GM21423 (cell line): ENCODE results near the gene ATP1A3.

Experiments
- ATAC-seq: cut with Tn5 transposase; IDR thresholded peaks from one replicate; pipeline ENCODE4 v1.9.1; 2021; ENCODE audit warnings: mild to moderate bottlenecking, moderate library complexity; ENCODE audit not compliant: unreplicated experiment

ATP1A3 gene

DNA sequence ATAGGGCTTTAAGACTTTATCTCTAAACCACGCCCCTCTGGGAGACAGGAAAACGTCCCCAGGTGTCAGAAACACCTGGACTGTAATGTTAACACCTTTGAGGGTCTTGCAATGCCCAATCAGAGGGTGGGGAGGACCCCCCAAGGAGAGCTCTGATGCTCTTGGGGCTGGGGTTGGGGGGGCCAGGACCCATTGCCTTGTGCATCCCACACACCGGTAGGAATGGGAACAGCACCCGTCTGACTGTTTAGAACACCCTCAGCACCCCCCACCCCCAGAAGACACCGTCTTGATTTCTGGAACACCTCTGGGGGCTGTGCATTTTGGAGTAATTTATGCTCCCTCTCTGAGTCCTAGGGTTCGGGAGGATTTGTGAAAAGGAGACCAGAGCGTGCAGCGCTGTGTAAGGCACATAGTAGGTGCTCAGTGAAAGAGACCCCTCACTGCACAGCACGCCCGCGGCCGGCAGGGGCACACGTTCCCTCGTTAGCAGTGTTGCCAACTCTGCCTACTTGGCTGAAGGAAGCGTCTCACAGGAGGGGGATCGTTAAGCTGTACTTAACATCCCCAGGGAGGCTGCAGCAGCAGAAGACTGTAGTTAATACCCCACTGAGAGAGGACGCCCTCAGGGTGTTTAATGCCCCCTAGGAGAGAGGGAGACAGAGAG, 63.0 kb downstream of the ATP1A3 start:
- no peak for ATAC-seq

DNA sequence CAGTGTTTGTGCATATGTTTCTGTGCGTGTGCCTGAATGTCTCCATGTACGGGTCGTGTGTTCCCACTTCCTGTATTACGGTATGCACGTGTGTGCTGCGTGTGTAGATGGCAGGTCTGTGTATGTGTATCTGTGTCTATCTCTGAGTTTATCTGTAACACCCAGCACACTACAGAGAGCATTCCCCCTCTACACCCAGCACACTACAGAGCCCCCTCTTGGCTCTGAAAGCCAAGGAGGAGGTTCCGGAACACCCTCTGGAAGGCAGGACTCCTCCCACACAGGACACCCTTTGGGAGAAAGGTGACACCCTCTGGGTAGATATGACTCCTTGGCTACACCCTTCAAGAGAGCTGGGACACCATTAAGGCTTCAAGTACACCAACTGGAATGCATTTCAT, 63.7 kb downstream of the ATP1A3 start:
- no peak for ATAC-seq

DNA sequence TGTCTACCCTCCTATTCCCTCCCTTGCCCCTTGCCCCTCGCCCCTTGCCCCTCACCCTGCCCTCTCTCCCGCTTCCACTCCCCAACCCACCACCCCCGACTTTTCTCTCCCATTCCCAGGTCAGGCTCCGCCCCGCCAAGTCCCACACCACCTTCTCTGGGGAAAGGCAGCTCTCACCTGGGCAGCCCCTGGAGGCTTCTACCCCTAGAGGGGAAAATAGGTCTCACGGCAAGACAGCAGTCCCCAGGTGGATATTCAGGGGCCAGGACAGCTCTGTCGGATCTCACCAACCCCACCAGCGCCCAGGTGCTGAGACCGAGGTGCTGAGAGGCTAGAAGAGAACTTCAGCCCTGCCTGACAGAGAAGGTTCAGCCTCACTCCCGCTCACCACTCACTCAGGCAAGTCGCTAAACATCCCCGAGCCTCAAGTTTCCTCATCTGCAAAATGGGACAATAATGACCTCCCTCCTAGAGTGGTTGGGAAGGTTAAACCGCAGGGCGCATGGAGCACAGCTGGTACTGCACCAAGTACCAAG, 64.4 kb downstream of the ATP1A3 start:
- ATAC-seq, result no peak

DNA sequence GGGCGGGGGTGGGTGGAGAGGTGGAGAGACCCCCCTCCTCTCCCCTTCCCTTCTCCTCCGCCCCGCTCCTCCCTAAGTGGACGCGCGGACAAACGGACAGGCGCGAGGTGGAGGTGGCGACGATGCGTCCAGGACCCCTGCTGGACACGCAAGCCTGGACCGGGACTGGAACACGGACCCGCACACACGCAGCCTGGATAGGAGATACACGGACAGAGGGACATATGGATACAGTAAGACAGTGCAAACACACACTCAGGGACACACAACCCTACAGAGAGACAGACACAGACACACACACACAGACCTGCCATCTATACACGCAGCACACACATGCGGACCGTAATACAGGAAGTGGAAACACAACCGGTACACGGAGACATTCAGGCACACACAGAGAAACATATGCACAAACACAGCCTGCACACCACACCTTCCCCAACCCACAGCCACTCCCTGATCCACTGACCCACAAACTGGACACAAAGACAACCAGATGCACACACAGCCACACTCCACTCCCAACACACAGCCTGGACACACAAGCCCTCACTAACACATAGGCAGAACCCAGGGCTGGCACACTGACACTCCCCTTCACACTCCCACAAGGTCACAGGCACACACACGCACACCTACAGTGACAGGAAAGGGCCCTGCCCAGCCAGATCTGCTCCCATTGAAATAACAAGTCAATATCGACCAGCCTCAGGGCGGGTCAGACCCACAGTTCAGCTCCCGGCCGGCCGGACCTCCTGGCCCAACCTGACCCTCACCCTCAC, 65.1 kb downstream of the ATP1A3 start:
- no peak for ATAC-seq

DNA sequence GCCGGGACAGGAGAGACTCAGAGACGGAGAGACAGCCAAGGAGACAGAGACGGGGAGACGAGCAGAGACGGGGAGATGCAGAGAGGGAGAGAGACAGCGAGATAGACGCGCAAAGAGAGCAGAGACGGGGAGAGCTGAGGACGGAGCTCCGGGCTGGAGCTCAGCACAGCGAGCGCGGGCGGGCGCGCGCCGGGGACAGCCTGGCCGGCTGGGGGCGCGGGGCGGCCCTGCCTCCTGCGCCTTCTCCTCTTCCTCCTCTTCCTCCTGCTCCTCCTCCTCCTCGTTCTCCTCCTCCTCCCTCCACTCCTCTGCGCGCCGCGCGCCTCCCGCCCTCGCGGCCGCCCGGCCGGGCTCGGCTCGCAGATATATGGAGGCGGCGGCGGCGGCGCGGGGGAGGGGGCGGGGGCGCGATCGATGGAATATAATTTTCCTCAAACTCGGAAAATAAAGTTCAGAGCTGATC, 65.8 kb downstream of the ATP1A3 start, which contains the start of gene ERFL:
Gene ERFL (minus strand): TSS at position 229 of the 463 bp plus-strand sequence. CDS start 15,530 bp downstream, outside the sequence.
- ATAC-seq, result no peak

DNA sequence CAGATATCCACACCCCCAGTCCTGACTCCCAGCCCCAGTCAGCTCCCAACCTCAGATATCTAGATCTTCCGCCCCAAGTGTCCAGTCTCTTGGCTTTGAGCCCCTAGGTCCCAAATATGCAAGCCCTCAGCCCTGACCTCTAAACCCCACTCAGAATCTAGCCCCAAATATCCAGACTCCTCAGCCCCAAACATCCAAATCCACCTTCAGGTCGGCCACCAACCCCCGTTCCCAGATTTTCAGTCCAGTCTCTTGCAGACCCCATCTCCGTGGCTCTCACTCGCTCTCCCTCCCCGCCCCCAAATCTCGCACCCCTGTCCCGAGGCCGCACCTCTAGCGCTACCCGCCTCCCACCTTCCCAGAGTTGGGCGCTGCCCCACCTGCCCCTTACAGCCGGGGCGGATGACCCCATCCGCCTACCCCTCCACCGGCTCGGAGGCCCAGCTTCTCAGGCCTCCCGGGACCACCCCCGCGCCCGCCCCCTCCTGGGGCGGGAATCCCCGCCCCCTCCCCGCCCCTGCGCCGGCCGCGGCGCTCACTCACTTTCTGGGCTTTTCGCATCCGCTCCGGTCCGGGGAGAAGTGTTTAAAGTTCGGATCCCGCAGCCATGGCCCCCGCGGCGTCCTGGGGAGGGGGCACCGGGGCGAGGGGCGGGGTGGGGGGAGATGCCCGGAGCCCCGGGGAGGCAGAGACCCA, 66.4 kb downstream of the ATP1A3 start:
- no peak for ATAC-seq

DNA sequence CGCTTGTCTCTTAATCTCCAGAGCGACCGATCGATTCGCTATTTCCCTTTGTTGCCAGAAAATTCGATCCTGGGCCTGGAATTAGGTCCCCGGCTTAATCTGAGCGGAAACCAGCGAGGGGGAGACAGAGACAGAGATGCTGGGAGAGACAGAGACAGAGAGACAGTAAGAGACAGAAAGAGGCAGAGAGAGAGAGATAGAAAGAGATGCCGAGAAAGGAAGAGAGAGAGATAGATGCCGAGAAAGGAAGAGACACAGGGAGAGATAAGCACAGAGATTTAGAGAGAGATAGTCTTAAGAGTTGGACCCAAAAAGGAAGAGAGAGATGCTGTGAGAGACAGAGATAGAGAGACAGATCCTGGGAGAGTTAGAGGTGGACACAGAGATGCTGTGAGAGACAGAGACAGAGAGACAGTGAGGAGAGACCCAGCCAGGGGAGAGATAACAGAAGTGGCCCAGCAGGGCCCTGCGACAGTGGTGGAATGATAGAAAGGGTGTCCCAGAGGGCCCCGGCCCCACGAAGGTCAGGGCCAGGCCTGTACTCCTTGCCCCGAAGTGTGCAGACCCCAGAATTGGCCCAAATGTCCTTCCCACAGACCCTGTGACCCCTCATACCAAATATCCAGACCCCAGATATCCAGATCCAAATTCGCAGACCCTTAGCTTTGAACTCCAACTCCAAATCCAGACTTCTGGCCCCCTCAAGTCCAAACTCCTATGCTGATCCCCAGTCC, 67.1 kb downstream of the ATP1A3 start:
- no peak for ATAC-seq

DNA sequence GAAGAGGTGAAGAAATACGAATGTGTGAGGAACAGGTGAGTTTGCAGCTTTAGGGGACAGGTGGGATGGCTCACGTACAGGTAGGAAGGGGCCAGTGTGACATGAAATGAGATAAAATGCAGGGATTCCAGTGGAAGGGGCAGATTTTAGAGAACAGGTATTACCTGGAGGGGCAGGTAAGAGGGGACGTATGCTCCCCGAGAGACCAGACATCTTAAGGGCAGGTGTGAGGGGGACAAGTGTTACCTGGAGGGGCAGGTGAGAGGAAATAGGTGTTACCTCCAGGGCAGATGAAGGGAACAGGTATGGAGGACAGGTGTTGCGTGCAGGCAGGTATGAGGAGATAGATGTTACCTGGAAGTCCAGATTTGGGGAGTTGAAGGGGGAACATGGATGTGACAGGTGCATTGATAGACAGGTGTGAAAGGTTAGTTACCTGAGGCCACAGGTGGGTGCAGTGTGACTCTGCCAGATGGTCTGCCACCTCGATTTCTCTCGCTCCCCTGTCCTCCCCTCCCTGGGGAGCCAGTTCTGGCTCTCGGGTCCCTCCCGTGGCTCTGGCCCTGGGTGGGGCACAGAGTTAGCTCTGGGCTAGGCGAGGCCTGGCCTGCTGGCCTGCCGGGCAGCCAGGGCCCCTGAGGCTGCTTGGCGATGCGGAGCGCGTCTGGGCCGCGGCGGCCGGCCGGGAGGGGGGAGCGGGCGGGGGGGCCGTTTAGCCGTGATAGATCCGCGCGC, 67.8 kb downstream of the ATP1A3 start:
- no peak for ATAC-seq

DNA sequence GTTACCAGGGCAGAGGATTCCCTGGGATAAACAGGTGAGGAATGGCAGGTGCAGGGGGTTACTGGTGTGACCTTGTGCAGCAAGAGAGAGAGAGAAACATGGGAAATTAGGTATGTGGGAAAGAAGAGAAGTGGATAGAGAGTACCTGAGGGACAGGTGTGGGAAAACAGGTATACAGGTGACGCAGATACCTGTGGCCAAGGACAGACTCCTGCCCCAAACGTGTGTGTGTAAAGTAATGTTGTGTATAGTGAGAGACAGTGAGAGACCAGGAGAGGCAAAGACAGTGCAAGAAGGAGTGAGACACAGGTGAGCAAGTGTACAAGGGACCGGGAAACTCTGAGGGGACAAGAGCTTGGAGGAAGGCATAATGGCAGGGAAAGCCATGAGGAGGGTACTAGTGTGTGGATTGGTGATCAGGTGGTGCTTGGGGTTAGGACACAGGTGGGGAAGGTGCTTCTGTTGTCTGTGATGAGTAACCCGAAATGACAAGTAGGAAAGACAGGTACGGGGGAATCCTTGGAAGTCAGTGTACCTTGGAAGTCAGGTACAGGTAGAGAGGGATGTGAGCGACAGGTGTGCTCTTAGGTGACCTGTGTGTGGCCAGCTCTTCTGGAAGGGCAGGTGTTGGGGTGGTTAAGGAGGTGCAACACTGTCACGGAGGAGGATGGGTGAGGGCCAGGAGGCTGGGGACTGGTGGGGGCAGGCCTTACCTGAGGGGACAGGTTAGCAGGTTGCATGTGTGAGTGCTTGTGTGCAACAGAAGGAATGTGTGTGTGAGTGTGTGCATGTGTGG, 68.6 kb downstream of the ATP1A3 start:
- no peak for ATAC-seq

DNA sequence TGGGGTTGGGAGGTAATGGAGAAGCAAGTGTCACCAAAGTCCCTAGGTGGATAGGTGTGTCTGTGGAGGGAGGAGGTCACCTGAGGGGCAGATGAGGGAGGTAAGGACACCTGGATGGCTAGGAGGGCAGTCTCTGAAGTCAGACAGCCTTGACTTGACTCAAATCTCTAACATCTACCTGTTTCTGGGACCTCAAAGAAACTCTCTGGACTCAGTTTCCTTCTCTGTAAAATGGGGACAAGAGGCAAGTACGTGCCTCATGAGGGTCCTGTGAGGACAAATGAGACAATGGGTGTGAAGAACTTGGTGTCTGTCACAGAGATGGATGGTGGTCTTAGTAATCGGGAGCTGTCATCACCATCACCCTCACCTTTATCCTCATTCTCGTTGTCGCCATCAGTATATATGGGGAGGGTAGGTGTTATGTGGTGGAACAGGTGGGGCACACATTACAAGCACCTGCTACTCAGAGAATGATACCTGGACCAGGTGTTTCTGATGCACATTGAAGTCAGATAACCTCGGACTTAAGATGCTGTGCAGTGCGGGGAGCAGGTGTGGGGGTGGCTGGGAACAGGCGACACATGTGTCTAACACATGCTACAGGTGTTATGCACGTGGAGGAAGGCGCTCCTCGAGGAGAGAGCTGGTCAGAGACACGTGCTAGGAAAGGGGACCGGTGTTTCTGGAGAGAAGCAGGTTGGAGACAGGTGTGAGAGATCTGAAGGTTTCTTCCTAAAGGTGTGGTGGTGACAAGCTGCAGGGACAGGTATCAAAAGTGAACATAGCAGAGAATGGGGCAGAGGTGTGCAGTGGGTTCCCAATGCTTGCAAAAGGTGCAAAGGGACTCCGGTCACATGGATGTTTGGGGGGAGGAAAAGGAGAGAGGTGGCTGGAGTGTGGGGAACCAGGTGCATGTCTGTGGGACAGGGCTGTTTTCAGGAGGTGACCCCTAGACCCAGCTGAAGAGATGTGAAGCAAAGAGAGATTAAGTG, 69.6 kb downstream of the ATP1A3 start:
- no peak for ATAC-seq

DNA sequence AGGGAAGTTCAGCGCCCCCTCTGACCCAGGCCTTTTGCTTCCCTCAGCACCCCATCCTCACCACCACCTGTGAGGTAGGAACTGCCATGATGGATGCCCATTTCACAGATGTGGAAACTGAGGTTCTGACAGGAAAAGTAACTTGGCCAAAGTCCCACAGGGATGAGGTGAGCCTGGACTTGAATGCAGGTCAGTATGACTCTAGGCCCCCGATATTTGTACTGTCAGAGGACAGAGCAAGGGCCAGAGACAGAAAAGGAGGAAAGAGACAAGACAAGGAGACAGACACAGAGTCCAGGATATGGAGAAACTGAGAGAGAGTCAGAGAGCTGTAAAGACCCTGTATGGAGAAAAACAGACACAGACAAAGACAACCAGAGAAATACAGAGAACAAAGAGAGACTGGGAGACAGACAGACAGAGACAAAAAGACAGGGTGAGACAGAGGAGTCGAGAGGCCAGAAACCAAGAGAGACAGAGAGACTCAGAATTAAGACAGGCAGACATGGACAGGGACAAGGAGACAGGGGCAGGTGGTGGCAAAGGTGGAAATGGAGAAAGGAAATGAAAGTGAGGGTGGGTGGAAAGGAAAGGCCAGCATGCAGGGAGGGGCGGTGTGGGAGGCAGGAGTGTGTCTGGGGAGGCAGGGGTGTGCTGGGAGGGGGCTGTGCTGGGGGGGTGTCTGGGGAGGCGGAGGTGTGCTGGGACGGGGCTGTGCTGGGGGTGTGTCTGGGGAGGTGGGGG, 70.8 kb downstream of the ATP1A3 start:
- ATAC-seq, result no peak

DNA sequence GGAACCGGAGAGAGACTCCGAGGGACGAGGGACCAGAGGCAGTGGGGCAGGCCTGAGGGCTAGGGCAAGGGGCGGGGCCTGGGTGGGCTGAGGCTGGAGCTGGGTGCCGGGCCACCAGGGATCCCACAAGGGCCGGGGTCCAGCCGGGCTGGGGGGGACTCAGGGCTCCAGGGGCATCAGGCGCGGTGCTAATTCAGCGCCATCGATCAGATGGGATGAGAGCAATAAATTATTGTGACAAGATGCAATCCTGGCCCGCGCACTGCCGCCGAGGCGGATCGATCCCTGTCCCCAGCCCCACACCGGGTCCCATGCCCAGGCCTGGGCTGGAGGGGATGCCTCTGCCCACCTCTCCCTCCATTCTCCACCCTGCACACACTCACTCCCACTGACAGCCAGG, 71.4 kb downstream of the ATP1A3 start:
- ATAC-seq, result no peak

DNA sequence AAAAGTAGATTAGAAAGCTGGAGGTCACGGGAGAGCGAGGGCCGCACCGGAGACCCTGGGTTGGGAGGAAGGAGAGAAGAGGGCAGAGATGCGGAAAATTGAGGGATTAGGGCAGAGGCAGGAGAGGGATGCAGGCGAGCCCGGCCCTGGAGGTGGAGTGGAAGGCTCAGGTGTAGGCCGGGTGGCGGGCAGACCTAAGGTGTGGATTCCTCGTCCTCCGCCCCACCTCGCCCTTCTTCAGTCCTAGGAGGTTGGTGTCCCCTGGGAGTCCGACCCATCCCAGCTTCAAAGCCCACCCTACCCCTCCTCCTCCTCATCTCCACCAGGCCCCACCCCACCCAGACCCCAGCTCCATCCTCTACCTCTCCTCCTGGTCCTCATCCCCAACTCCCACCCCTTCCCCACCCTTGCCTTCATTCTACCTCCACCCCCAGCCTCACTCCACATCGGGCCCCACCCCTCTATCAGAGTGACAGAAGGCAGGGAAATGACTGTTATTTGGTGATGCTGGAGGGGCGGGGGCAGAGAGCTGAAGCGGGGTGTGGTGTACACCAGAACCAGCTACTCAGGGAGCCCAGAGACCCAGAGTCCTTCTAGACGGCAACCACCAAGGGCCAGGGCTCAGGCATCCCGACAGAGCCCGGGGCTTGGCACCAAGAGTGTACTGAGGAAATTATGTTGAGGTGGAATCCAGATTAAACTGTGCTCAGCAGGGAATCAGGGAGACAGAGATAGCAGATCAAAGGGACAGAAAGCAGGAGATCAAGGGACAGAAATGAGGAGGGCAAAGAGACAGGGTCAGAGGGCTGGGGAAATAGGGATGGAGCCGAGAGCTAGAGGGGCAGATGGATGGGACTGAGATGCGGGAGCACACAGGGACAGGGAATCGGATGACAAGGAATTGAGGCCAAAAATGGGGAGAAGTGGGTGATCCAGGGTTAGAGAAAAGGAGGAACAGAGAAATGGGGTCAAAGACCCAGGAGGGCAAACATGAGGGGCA, 72.2 kb downstream of the ATP1A3 start:
- ATAC-seq, result no peak

DNA sequence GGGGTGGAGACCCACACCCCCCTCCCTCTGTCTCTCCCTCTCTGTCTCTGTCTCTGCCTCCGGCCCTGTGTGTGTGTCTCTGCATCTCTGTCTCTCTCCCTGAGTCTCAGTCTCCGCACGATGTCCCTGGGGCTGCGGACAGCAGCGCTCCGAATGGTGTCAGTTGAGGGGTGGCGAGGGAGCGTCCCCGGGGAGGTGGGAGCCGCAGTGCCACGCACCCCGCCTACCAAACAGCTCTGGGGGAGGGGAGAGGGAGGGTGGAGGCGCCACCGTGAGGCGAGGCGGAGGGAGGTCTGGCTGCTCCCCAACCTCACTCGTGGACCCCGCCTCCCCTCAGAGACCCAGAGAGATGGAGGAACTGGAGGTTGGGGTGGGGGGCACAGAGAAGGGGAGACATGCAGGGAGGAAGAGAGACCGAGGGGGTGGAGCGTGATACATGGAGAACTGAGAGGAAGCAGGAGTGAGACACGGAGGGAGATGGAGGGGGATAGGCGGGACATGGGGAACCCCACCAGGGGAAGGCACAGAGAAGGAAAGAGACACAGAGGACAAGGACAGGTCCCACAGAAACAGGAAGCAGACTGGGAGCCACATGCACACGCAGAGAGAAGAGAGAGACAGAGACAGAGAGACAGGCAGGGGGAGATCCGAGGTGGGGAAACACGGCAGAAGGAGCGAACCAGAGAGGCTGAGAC, 73.0 kb downstream of the ATP1A3 start:
- ATAC-seq, result no peak

DNA sequence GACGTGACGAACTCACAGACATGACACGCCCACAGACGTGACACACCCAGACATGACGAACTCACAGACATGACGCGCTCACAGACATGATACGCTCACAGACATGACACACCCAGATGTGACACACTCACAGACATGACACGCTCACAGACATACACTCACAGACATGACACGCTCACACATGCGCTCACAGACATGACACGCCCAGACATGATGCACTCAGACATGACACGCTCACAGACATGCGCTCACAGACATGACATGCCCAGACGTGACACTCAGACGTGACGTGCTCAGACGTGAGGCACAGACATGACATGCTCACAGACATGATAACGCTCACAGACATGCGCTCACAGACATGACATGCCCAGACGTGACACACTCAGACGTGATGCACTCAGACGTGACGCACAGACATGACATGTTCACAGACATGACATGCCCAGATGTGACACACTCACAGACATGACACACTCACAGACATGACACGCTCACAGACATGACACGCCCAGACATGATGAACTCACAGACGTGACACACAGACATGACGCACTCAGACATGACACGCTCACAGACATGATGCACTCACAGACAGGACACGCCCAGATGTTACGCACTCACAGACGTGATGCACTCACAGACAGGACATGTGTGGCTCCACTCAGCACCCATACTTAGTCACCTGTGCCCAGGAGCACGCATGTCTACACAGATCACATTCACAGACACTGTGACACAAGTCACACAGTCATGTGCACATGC, 73.9 kb downstream of the ATP1A3 start:
- ATAC-seq, result no peak
